ELF-1 (cell line): ENCODE data around the gene PCSK4.

Experiments used
- DNase-seq: peaks from one replicate; pipeline ENCODE4 v3.0.0-alpha.2; 2016; ENCODE audit warnings: low read depth, low spot score

Gene PCSK4

DNA sequence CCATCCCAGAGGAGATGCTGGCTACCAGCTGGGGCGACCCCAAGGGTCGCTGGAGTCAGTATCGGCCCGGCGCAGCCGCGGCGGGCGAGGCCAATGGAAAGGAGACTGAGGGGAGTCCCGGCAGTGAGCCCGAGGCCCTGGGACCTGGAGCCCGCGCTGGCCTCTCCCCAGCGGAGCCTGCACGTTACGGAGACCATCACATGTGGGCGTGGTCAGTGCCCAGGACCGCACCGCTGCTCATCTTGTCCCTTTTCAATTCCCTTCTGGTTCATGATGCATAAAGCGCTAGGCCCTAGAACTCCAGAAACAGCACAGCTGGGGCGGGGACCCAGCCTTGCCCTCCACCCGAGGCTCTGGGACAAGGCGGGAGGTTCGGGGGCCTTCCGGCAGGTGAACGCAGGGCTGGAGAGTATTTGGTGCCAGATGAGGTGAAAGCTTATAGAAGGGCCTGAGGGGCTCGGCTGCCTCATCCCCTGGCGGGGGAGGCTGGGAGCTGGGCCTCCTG is 19.1 kb downstream of the PCSK4 start:
- DNase-seq, result peak; percentile 71

GRCh38 chr19:1470305-1471009 is 19.7 kb downstream of the PCSK4 start:
- peak; percentile 72 for DNase-seq

GRCh38 chr19:1470055-1470304 is 20.2 kb downstream of the PCSK4 start:
- DNase-seq, result no peak

- DNase-seq, result no peak
These were observed 20.7 kb downstream of the PCSK4 start for GRCh38 chr19:1469255-1470054.

DNA sequence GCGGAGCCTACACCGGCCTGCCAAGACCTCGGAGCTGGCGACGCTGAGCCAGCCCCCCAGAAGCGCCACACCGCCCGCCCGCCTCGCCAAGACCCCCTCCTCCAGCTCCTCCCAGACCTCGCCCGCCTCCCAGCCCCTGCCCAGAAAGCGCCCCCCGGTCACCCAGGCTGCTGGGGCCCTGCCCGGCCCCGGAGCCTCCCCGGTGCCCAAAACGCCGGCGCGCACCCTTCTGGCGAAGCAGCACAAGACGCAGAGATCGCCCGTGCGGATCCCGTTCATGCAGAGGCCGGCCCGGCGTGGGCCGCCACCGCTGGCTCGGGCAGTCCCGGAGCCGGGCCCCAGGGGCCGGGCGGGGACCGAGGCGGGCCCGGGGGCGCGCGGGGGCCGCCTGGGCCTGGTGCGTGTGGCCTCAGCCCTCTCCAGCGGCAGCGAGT is 21.3 kb downstream of the PCSK4 start:
- no peak for DNase-seq

DNA sequence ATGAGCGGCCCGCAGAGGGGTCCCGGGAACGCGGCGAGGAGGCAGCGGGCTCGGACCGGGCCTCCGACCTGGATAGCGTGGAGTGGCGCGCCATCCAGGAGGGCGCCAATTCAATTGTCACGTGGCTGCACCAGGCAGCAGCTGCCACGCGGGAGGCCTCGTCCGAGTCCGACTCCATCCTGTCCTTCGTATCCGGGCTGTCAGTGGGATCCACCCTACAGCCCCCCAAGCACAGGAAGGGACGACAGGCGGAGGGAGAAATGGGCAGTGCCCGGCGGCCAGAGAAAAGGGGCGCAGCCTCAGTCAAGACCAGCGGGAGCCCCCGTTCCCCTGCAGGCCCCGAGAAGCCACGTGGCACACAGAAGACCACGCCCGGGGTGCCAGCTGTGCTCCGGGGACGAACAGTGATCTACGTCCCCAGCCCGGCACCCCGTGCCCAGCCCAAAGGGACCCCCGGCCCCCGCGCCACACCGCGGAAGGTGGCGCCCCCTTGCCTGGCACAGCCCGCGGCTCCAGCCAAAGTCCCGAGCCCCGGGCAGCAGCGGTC is 21.8 kb downstream of the PCSK4 start:
- DNase-seq, result no peak

DNA sequence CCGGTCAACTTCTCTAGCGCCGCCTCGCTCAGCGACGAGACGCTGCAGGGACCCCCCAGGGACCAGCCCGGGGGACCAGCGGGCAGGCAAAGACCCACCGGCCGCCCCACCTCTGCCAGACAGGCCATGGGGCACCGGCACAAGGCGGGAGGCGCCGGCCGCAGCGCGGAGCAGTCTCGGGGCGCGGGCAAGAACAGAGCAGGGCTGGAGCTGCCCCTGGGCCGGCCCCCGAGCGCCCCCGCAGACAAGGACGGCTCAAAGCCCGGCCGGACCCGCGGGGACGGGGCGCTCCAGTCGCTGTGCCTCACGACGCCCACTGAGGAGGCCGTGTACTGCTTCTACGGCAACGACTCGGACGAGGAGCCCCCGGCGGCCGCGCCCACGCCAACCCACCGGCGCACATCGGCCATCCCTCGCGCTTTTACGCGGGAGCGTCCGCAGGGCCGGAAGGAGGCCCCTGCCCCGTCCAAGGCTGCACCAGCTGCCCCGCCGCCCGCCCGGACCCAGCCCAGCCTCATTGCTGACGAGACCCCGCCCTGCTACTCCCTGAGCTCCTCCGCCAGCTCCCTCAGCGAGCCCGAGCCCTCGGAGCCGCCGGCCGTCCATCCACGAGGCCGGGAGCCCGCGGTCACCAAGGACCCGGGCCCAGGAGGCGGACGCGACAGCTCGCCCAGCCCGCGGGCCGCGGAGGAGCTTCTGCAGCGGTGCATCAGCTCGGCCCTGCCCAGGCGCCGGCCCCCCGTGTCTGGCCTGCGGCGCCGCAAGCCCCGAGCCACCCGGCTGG is 22.5 kb downstream of the PCSK4 start:
- no peak for DNase-seq

GRCh38 chr19:1467215-1467489 is 23.0 kb downstream of the PCSK4 start:
- no peak for DNase-seq

GRCh38 chr19:1466461-1467214 is 23.5 kb downstream of the PCSK4 start:
- no peak for DNase-seq

DNA sequence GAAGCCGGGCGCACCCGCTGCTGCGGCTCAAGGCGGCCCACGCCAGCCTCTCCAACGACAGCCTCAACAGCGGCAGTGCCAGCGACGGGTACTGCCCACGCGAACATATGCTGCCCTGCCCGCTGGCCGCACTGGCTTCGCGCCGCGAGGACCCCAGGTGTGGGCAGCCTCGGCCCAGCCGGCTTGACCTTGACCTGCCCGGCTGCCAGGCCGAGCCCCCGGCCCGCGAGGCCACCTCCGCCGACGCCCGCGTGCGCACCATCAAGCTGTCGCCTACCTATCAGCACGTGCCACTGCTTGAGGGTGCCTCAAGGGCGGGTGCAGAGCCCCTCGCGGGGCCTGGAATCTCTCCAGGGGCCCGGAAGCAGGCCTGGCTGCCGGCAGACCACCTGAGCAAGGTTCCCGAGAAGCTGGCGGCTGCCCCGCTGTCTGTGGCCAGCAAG is 24.1 kb downstream of the PCSK4 start:
- DNase-seq, result no peak

GRCh38 chr19:1465191-1466016 is 24.7 kb downstream of the PCSK4 start:
- DNase-seq, result peak; percentile 70

DNA sequence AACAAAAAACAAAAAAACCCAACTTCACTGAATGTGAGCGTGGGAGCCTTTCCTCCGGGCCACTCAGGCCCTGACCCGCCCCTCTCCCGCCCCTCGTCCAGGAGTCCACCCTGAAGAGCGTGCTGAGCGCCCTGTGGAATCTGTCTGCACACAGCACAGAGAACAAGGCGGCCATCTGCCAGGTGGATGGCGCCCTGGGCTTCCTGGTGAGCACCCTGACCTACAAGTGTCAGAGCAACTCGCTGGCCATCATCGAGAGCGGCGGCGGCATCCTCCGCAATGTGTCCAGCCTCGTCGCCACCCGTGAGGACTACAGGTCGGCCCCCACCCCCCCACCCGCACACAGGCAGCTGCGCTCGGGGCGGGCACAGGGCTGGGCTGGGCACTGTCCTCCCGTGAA is 28.3 kb downstream of the PCSK4 start:
- no peak for DNase-seq

DNA sequence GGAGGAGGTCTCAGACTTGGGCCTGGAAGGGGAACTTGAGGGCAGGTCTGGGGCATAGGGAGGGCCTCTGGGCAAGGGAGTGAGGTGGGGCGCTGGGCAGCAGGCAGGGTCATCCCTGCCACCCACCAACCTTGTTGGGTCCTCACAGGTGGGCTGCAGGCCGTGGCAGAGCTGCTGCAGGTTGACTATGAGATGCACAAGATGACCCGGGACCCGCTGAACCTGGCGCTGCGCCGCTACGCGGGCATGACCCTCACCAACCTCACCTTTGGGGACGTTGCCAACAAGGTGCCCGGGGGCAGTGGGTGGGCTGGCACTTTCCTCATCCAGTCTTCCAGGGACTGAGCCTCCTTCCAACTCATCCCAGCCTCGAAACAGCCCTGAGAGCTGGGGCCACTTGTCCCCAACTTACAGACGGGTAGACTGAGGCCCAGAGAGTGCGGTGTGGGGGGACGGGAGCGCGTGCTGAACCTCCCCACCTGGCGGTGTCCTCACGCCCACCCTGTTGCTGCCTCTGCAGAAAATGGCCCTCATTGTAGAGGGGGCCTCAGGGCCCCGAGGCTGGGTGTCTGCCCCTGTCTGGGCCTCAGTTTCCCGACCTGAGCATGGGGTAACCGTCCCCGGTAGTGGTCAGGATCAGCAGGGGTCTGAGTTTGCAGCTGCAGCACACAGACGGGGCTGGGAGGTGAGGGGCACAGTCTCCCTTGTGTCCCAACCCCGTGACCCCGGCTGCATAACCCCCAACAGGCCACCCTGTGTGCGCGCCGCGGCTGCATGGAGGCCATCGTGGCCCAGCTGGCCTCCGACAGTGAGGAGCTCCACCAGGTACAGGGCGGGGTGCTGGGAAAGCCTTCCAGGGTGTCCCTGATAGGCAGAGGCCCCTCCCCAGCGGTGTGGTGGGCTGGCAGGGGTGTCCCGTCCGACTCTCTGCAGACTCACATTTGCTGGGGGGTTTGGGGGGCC is 29.8 kb downstream of the PCSK4 start:
- no peak for DNase-seq

- DNase-seq, result no peak
These were observed 30.7 kb downstream of the PCSK4 start for GRCh38 chr19:1459479-1459878.

DNA sequence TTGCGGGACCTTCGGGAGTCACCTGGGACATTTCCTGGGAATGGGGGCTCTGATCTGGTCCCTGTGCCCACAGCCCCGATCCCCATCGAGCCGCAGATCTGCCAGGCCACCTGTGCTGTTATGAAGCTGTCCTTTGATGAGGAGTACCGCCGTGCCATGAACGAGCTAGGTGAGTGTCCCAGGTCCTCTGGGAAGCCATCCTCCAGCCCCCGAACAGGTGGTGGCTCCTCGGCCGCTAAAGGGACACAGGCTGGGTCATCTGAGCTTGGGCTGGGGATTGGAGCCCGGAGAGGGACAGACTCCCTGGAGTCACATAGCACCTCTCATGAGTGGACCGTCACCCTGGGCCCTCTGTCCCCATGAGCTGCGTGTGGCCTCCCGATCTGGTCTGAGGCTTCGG is 32.3 kb downstream of the PCSK4 start:
- DNase-seq, result no peak

DNA sequence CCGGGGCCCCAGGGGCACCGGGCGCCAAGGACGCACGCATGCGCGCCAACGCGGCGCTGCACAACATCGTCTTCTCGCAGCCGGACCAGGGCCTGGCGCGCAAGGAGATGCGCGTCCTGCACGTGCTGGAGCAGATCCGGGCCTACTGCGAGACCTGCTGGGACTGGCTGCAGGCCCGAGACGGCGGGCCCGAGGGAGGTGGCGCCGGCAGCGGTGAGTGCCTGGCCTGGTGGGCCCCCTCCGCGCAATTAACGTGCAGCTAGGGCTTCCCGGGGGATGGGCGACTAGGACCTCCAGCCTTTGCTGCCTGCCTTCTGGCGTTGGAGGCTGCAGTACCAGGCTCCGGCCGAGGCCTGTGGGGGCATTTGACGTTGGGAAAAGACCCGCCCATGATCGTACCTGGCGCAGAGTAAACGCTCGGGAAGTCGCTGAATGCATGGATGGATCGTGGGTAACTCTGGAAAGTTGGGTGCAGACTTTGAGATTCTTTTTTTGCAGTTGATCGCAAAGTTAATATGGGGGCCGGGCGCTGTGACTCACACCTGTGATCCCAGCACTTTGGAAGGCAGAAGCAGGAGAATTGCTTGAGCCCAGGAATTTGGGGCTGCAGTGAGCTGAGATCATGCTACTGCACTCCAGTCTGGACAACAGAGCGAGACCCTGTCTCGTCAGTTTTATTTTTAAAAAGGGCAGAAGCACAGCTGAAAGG is 33.0 kb downstream of the PCSK4 start:
- DNase-seq, result peak; percentile 76

DNA sequence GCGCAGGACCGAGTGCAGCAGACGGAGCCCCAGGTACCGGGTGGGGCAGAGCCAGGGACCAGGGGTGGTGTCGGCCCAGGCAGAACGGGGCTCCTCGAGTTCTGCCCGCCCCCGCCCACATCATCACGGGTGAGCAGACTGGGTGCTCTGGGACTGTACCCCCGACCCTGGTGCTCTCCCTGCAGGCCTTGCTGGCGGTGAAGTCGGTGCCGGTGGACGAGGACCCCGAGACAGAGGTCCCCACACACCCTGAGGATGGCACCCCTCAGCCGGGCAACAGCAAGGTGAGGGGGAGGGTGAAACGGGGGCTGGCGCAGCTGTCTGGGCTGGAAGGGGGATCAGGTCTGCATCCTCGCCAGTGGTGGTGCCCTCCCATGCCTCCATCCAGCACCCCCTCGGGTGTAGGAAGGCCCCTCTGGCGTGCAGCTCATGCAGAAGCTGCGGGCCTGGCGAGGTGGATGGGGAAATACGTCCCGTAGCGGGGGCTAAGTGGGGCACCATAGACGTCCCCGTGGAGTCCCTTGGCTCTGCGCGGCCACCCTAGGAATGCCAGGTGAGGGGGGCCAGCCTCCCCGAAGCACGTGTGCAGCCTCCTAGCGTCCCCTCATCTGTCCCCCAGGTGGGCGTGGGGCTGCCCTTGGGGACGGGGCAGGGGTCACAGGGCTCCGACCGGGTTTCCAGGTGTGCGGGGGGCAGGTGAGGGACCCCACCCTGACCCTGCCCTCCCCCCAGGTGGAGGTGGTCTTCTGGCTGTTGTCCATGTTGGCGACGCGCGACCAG is 33.8 kb downstream of the PCSK4 start:
- DNase-seq, result no peak
